GM12801 (cell line): ENCODE results near the gene COL13A1.

Source experiments
- CTCF ChIP-seq: IDR thresholded peaks from one replicate; pipeline ENCODE4 v1.5.1; 2011; ENCODE audit warnings: control low read depth; ENCODE audit not compliant: insufficient read length; ENCODE audit errors: extremely low read depth

The COL13A1 gene

DNA sequence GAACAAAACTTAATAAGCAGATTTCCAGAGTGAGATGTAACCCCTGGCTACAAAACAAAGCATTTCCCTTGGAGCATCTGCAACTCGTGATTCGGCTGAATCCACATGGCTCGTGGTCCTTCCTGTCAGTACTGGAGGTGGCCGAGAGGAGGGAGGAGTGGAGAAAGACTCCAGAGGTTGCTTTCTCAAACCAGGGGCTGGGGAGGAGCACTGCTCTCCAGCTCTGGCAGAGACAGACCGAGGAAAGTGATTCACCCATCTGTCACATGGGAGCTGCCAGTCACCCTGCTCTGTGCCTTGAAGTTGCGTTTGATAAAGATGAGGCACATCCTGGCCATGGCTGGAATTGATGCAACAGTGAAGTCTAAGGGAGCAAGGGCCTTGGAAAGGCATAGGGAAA, 72.7 kb downstream of the COL13A1 start:
- no peak for TF ChIP-seq CTCF

DNA sequence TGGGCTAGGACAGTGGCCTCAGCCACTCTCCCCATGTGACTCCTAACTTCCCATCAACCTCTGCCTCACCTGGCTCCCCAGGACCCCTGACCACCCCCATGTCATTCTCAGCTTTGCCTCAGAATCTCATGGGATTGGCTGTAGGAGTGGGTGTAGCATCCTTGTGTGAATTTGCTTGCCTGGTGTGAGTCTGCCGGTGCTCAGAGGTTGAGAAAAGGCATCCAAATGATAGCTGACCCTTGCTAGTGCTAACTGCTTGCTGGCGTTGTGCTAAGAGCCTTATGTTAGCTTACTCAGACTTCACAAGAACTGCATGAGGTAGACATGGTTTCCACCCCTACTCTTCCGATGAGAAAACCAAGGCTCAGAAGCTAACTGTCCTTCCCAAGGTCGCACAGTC, 74.2 kb downstream of the COL13A1 start:
- TF ChIP-seq CTCF: no peak

GRCh38 chr10:69876286-69876685, 74.6 kb downstream of the COL13A1 start:
- TF ChIP-seq CTCF: no peak

DNA sequence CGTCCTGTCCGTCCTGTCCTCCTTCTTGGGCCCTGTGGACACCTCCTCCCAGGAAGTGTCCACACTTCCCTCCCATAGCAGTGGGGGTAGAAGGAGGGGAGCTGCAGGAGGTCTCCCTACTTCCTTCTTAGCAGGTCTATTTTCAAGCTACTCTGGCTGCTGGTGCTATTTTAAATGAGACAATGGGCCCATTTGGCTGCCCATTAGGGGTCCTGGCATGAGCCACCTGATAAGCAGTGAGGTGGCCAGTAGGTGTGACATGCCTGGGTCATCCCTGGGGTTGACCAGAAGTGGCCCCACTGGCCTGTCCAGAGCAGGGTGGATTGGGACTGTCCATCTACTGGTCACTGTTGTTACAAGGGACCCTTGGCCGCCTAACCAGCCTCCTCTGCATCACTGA, 75.2 kb downstream of the COL13A1 start:
- no peak for TF ChIP-seq CTCF

- TF ChIP-seq CTCF: no peak
Measured at GRCh38 chr10:69878038-69878437, 76.3 kb downstream of the COL13A1 start.

DNA sequence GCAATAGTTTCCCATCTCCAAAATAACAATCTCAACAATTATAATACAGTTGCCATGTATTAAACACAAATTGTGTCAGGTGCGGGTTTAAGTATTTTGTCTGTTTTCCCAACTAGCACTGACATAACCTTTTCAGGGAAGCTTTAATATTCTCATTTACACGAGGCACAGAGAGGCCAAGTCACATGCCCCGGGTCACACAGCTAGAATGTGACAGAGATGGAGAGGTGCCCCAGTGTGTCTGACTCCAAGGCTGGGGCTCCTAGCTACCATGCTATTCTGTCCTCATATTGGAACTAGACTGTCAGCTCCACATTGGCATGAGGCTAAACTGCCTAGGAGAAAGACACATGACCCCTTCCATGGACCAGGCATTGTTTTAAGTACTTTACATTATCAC, 77.2 kb downstream of the COL13A1 start:
- TF ChIP-seq CTCF: no peak

- no peak for TF ChIP-seq CTCF
Measured at GRCh38 chr10:69879634-69880257, 78.0 kb downstream of the COL13A1 start.
